Suppressor macrophage treated with lipopolysaccharide for 4 hours (primary cell): Measurements from ENCODE around the gene SLC5A10.
"Not testable (repeated sequence)": the region's sequence is repeated elsewhere in the genome, so short reads cannot be mapped to it uniquely, and the experiment has no call there.

Experiments
- DNase-seq: peaks from one replicate; pipeline ENCODE4 v3.0.0-alpha.2; 2020

SLC5A10 gene

GRCh38 chr17:18948476-18949006 is 3.4 kb upstream of the SLC5A10 start:
- DNase-seq: no peak

- DNase-seq: no peak
Measured at GRCh38 chr17:18949566-18949965, 2.4 kb upstream of the SLC5A10 start.

DNA sequence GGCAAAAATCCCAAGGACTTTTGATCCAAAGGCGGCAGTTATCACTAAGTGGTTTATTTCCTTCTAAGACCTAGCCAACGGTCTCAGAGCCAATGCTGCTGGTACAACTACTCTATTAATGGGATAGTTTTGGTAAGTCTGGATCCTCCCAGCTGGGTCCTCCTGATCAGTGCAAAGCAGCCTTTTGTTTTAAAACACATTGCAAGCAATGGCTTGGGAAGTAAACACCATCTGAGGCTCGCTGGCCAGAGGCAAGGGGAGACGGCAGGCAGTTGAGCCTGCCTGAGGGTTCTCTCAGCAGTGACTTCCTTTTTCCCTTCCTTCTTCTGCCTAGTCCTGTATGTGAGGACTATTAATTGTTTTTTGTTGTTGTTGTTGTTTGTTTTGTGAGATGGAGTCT is 1.6 kb upstream of the SLC5A10 start:
- DNase-seq: no peak

DNA sequence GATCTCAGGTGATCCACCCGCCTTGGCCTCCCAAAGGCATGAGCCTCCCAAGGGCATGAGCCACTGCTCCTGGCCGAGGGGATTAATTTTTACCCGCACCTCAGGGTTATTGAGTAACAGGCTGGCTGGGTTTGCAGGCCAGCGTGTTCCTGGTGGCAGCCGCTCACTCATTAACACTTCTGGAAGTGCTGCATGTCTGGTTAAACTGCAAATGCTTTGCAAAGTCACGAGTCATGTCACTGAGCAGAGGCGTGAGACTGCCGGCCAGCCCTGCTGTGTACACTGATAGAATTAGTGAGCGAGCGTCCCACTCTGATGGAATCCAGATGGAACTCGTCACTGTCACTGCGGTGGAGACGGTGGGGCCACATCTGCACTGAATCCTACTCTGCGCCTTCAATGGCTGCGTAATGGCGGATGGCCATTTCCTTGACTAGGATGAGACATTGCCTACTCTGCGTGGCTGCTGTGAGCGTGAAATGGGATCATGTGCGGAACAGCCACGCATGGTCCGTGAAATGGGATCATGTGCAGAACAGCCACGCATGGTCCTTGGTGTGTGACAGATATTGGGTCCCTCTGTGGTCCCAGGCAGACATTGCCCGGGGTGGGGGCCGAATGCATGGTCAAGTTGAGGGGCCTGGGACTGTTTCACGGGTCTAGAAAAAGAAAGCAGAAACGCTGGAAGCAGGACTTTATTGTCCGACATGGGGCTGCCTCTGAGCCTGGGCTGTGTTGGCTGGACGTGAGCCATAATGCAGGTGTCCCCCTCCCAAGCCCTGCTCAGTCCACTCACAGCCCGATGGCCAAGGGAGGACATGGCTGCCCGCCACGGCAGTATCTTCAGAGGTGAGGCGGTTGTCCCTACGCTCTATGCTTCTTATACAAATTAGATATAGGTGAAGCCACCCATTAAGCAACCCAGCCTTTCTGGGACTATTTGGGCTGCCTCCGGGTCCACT is 740 bp upstream of the SLC5A10 start:
- no peak for DNase-seq

DNA sequence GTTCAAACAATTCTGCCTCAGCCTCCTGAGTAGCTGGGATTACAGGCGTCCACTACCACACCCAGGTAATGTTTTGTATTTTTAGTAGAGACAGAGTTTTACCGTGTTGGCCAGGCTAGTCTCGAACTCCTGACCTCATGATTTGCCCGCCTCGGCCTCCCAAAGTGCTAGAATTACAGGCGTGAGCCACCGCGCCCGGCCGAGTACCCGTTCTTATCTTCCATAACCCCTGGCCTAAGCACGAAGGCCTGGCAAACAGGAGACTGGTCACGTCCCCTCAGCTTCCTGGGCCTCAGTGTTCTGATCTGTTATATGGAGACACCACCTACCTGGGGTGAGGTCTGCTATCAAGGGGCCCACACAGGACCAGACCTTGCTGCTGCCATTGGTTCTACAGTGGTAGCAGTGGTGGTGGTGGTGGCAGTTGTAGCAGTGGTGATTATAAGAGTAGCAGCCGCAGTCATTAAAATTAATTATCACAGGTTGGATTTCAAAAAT is 1.3 kb downstream of the SLC5A10 start:
- no peak for DNase-seq

GRCh38 chr17:18954321-18954720 is 2.4 kb downstream of the SLC5A10 start:
- no peak for DNase-seq

GRCh38 chr17:18955009-18955408 is 3.0 kb downstream of the SLC5A10 start:
- DNase-seq: no peak

DNA sequence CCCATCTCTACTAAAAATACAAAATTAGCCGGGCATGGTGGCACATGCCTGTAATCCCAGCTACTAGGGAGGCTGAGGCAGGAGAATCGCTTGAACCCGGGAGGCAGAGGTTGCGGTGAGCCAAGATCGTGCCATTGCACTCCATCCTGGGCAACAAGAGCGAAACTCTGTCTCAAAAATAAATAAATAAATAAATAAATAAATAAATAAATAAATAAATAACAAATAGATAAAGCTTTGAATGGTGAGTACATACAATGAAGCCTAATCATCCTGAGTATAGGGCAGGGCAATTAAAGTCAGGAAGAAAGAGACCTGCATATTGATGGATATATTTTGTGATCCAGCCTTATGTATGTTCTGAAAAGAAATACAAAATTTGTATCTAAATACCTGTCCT is 4.1 kb downstream of the SLC5A10 start:
- DNase-seq: not testable (repeated sequence)

DNA sequence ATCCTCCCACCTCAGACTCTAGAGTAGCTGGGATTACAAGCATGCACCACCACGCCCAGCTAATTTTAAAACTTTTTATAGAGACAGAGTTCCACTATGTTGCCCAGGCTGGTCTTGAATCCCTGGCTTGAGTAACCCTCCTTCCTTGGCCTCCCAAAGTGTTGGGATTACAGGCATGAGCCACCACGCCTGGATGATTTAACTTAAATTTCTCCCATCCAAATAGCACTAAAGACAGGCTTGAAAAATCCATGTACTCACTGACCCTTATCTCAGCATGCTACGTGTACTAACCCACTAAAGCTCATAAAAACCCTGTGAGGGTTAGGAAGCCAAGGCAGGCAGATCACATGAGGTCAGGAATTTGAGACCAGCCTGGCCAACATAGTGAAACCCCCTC is 4.6 kb downstream of the SLC5A10 start:
- DNase-seq: no peak

- DNase-seq: no peak
Measured at GRCh38 chr17:18957831-18958230, 5.9 kb downstream of the SLC5A10 start.

- DNase-seq: no peak
Measured at GRCh38 chr17:18958611-18959010, 6.6 kb downstream of the SLC5A10 start.

DNA sequence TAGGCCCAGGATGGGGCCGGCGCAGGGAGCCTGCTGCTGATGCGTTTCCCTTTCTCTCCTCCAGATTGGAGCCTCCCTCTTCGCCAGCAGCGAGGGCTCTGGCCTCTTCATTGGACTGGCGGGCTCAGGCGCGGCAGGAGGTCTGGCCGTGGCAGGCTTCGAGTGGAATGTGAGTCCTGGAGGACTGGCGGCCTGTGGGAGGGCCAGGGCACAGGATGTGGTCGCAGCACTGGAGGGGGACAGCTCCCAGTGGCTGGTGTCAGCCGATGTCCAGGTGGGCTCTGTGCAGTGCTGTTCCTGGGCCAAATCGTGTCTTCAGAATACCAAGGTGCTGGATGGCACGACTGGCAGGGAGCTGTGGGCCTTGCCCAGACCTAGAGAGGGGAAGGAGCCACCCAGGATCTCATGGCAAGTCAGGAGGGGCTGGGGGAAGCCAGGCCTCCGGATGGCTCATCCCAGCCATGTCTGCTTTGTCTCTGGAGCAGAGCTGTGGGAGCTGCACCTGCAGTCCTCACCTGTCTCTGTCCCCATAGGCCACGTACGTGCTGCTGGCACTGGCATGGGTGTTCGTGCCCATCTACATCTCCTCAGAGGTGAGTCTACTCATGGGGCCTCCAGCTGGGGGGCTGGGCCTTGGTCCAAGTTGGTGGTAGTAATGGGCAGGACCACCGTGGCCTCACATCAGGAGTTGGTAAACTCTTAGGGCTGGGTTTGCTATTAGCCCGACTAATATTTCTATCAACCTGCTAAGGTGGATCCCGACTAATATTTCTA is 7.3 kb downstream of the SLC5A10 start:
- DNase-seq: no peak

DNA sequence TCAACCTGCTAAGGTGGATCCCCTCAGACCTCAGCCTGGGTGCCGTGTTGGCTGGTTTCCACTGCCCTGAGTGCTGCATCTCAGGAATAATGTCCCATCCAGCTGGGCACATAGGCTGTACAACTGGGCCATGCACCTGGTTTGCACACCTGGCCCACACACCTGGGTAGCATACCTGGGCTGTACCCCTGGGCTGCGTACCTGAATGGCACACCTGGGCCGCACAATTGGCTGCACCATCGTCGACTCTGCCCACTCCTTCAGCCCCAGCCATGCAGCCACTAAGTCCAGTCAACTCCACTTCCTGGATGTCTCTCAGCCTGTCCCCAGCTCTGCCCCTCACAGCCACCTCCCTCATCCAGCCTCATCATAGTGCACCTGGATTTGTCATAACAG is 7.9 kb downstream of the SLC5A10 start:
- DNase-seq: no peak

DNA sequence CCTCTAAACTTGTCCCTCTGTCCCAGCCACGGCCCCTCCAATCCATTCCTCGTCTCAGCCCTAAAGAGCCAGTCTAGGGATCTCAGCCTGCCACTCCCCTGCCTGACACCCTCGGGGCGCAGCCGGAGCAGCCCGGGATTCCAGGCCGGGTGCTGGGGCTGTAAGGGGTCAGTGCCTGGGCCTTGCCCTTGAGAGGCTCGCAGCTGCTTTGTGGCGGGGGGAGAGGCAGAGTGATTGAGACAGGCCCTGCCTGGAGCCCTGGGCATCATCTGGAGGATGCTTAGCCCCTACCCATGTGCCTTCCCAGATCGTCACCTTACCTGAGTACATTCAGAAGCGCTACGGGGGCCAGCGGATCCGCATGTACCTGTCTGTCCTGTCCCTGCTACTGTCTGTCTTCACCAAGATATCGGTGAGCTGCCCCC is 8.3 kb downstream of the SLC5A10 start:
- DNase-seq: no peak

GRCh38 chr17:18960803-18961511 is 9.0 kb downstream of the SLC5A10 start:
- DNase-seq: peak; percentile 90

GRCh38 chr17:18961634-18962493 is 9.9 kb downstream of the SLC5A10 start:
- no peak for DNase-seq

GRCh38 chr17:18962494-18962815 is 10.5 kb downstream of the SLC5A10 start:
- DNase-seq: no peak

DNA sequence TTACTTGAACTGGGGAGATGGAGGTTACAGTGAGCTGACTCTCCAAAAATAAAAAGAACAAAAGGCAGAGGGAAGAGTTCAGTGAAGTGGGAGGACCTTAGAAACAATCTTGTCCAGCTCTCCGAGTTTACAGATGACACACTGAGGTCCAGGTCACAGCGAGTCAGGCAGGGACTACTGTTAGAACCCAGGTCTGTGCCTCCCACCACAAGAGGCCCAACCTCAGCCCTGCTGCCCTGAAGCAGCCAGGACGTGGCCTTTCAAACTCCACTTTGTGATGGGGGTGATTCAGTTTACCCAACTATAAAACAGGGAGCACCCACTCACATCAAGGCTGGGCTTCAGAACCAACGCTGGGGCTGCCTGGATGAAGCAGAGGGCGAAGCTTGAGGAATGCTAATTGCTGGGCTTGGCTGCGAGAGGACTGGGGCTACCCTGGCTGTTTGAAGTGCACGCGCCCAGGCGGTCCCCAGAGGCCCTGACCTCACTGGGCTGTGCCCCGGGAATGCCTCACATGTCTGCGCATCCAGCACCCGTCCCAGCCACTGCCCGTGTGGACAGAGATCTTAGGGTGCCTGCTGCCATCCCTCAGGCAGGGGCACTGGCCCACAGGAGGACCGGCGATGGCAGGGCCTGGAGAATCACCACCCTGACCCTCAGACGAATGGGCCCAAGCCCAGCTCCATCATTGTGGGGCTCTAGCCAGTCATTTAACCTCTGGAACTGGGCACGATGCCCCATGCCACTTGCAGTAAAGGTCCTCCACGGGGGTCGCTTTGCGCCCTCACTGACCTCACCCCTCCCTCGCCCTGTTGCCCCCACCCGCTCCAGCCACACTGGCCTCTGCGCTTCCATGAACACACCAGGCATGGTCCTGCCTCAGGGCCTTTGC is 11.4 kb downstream of the SLC5A10 start:
- DNase-seq: no peak

DNA sequence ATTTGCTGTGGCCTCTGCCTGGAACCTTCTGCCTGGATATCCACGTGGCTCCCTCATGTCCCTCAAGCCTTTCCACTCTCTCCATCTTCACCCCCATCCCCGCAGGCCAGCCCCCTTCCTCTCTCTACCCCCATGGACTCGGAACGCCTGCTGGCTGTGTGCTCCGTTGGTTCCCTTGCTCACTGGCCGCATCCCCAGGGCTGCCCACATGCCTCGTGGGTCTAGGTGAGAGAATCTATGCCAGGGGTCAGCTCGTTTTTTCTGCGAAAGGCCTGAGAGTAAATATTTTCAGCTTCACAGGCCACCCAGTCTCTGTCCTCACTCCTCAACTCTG is 12.0 kb downstream of the SLC5A10 start:
- DNase-seq: no peak

DNA sequence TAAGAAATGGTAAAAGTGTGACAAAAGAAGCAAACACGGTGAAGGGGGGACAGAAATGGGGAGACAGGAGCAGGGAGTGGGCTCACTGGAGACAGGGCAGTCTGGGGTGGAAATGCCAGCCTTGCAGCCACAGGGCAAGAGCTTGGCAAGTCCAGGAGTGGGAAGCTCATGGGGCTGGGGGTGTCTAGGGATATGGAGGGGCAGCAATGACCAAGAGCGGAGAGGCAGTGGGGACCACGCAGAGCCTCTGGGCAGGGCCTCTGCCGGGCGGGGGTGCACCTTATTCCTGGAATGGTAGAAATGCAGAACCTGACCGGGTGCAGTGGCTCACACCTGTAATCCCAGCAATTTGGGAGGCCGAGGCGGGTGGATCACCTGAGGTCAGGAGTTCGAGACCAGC is 12.6 kb downstream of the SLC5A10 start:
- DNase-seq: no peak
